Measurements from ENCODE around the gene PHETA1. TPM values are rescaled to one million over a fixed set of nuclear protein-coding genes. Genes with fewer than 3 reads are reported as not detected.
"Not testable (repeated sequence)": the region's sequence is repeated elsewhere in the genome, so short reads cannot be mapped to it uniquely, and the experiment has no call there.

The PHETA1 gene
- total RNA-seq, 2 experiments from 2014 or later: 2.8 to 3.4 TPM

DNA sequence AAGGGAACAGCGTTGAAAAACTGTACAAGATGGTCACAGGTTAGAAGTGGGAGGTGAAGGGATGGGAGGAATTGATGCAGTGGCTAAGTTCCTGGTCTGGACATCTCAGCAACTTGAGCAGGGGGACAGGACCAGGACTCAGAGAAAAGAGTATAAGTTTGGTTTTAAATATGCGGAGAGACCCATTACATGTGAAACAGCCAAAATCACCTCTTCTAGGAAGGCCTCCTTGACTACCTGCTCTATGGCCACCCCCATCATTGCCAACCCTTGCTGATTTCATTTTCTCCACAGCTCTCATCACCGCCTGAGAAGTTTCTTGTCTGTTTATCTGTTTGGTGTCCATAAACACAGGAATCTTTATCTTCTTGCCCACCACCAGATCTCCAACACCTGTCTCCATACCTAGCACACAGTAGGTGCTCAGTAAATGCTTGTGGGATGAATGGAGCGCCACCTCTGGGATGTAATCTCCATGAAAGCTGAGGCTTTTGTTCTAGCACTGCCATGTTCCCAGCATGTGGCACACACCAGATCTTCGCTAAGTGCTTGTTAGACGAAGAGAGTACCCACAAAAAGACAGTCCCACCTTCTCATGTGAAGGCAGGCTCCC lies 11.2 kb upstream of the PHETA1 start:
- no peak for ATAC-seq
- Mint-ChIP-seq H3K27ac (no peak overlapping the region), H3K9me3 (ENCODE audit: low read depth) (no peaks in the 10 kb centered on the region), H3K4me1 (no peaks in the 10 kb centered on the region), H3K36me3 (peaks cover 4% of the 10 kb centered on the region), H3K27me3 (peaks cover 11% of the 10 kb centered on the region), H3K4me3 (no peak overlapping the region)
- no peak for DNase-seq
- CTCF ChIA-PET: no interaction called here

DNA sequence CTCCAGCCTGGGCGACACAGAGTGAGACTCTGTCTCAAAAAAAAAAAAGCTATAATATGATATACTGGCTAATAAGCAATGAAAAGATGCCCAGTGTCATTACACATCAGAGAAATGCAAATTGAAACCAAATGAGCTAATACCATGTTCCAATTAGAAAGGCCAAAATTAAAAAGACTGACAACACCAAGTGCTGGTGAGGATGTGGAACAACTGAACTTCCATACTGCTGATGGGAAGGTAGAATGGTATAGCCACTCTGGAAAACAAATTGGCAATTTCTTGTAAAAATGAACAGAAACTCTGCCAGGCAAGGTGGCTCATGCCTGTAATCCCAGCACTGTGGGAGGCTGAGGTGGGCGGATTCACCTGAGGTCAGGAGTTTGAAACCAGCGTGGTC lies 8.5 kb upstream of the PHETA1 start:
- peaks cover 12% of the 10 kb centered on the region for H3K27me3 Mint-ChIP-seq
- ATAC-seq: no peak

DNA sequence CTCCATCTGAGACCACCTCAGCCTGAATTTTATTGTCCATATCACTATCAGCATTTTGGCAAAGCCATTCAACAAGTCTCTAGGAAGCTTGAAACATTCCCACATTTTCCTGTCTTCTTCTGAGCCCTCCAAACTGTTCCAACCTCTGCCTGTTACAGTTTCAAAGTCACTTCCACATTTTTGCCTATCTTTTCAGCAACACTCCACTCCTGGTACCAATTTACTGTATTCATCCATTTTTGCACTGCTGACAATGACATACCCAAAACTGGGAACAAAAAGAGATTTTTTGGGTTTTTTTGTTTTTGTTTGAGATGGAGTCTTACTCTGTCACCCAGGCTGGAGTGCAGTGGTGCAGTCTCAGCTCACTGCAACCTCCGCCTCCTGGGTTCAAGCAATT lies 4.3 kb upstream of the PHETA1 start:
- DNase-seq; H3K27me3 Mint-ChIP-seq; H3K4me3 Mint-ChIP-seq; H3K36me3 Mint-ChIP-seq; CTCF ChIA-PET; H3K27ac Mint-ChIP-seq; ATAC-seq; H3K9me3 Mint-ChIP-seq (ENCODE audit: low read depth): not testable (repeated sequence)
- H3K4me1 Mint-ChIP-seq: peaks cover 11% of the 10 kb centered on the region

More for the DNA sequence above, 8.5 kb upstream of the PHETA1 start:
- DNase-seq: no peak
- Mint-ChIP-seq H3K9me3 (ENCODE audit: low read depth) (no peaks in the 10 kb centered on the region), H3K27ac (no peak overlapping the region), H3K36me3 (peaks cover 4% of the 10 kb centered on the region), H3K4me1 (no peaks in the 10 kb centered on the region), H3K4me3 (no peak overlapping the region)
- CTCF ChIA-PET: no interaction called here

DNA sequence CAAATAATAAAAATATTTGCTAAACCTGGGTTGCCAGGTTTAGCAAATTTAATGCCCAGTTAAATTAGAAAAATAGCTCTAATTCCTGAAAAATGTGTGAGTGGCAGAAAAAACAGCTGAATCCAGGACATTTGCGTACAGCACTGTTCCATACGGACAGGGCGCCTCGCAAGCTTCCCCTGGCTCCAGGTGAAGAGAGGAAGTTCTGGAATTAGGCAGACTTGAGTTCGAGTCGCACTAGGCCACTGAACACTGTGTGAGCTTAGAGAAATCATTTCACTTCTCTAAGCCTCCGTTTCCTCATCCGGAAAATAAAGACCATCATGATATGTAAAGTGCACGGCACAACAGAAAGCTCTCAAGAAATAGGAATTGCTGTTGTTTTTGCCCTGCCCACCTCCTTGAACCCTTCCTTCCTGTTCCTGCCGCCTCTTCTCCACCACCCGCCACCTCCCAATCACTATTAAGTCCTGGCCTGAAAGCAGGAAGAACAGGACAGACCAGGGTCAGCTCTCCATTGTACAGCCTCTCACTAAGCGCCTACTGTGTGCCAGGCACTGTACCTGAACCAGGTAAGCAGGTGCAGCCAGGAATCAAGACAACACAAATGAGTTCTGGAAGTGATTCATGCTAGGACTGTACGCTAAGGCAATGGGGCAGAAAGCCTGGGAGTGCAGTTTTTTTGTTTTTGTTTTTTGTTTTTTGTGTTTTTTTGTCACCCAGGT lies 763 bp upstream of the PHETA1 start:
- Mint-ChIP-seq H3K27me3 (peaks cover 9% of the 10 kb centered on the region), H3K4me3 (peak overlapping the region; percentile 71), H3K9me3 (ENCODE audit: low read depth) (no peaks in the 10 kb centered on the region), H3K36me3 (peaks cover 1% of the 10 kb centered on the region), H3K4me1 (peaks cover 15% of the 10 kb centered on the region), H3K27ac (no peak overlapping the region)
- DNase-seq (no peak), ATAC-seq (no peak)
- CTCF ChIA-PET: interaction anchor here (0.9 to 2.9 kb wide), 3 partner anchors 26 to 82 kb away, joined by 5 to 24 read pairs (median 8); no protein-coding TSS in a partner anchor

DNA sequence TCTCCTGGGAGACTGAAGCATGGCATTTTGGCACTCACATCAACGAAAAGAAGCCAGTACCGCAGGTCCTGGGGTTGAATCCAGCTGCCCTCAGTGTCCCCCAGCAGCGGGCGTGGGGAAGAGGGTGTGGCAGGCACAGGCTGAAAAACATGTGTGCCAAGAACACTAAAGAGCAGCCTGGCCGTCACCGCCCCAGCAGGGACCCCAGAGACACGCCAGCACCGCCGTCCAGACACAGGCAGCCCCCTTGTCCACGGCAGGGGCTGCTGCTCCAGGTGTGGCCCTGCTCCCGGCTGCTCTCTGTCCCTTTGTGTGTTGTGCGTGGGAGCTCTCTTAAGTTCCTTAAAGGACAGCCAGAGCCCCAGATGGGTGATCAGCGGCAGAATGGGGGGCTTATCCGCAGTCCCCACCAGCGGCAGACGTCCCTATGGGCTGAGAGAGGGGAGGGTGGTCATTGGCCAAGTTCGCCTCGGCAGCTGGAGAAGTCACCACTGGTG lies 556 bp downstream of the PHETA1 start:
- no peak for DNase-seq

DNA sequence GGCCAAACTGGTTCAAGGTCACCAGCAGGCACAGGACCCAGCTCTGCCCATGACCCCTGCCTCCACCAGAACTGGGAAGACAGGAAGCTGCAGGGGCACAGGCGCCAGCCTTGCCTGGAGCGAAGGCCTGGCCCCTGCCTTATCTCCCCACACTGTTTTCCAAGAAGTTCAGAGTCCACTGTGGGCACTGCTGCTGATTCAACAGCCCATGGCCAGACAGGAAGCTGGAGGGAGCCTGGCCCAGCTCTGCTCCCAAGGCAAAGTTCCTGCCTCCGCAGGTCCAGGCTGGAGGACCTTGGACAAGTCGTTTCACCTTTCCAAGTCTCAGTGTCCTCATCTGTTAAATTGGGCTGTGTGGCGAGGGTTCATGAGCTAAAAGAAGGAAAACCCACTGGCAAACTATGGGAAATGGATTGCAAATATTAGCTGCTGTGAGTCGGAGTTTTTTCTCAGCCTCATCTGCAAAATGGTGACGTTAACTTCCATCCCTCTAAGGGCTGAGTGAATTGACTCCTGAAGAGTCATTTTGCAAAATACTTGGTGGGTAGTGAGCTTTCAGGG lies 1.2 kb downstream of the PHETA1 start:
- ATAC-seq: no peak
- H3K27me3 Mint-ChIP-seq: peaks cover 9% of the 10 kb centered on the region
- CTCF ChIA-PET: interaction anchor here (1.0 to 2.9 kb wide), 5 partner anchors 28 to 162 kb away, joined by 3 to 24 read pairs (median 4); no protein-coding TSS in a partner anchor
- H3K27ac Mint-ChIP-seq: no peak overlapping the region
- peaks cover 1% of the 10 kb centered on the region for H3K36me3 Mint-ChIP-seq
- DNase-seq: no peak
- peaks cover 15% of the 10 kb centered on the region for H3K4me1 Mint-ChIP-seq
- no peaks in the 10 kb centered on the region for H3K9me3 Mint-ChIP-seq (ENCODE audit: low read depth)
- H3K4me3 Mint-ChIP-seq: peak overlapping the region; percentile 36

More for the DNA sequence above, 556 bp downstream of the PHETA1 start:
- peak overlapping the region; percentile 41 for H3K4me3 Mint-ChIP-seq
- peaks cover 9% of the 10 kb centered on the region for H3K27me3 Mint-ChIP-seq
- H3K4me1 Mint-ChIP-seq: peaks cover 15% of the 10 kb centered on the region
- no peaks in the 10 kb centered on the region for H3K9me3 Mint-ChIP-seq (ENCODE audit: low read depth)
- peaks cover 1% of the 10 kb centered on the region for H3K36me3 Mint-ChIP-seq
- ATAC-seq: no peak
- CTCF ChIA-PET: interaction anchor here (1.2 to 2.9 kb wide), 3 partner anchors 28 to 160 kb away, joined by 3 to 24 read pairs (median 3); no protein-coding TSS in a partner anchor
- H3K27ac Mint-ChIP-seq: no peak overlapping the region

DNA sequence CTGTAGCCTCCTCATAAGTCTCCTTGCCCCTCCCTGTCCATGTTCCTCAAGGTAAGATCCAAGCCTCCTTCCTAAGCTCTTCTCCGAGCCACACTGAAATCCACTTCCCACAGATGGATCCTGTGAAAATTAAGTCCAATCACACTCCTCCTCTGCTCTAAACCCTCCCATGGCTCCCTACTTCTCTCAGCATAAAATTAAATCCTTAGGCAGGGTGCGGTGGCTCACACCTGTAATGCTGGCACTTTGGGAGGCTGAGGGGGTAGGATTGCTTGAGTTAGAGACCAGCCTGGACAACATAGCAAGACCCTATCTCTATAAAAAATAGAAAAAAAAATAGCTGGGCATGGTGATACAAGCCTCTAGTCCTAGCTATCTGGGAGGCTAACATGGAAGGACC lies 2.3 kb downstream of the PHETA1 start:
- Mint-ChIP-seq H3K27ac (no peak overlapping the region), H3K4me1 (peaks cover 15% of the 10 kb centered on the region), H3K36me3 (peaks cover 1% of the 10 kb centered on the region), H3K9me3 (ENCODE audit: low read depth) (no peaks in the 10 kb centered on the region), H3K27me3 (peaks cover 9% of the 10 kb centered on the region), H3K4me3 (no peak overlapping the region)
- no peak for ATAC-seq
- CTCF ChIA-PET: interaction anchor here (1.0 to 2.0 kb wide), 3 partner anchors 30 to 163 kb away, joined by 3 to 6 read pairs (median 4); no protein-coding TSS in a partner anchor
- no peak for DNase-seq

DNA sequence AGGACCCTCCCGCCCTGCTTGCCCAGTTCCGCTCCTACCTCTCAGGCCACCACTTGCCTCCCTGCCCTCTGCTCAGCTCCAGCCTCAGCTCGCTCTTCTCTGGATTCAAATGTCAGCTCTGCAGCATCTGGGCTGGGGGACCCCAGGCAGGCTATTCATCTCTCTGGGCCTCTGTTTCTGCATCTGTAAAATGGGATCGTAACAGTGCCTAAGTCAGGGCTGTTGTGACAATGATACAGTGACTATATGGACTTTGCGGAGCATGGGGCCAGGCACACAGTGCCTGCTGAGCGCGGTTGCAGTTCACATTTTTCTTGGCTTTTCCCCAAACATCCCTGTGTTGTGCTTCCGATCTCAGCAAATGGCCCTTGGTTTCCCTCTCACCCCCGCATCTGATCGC lies 2.8 kb downstream of the PHETA1 start:
- no peak overlapping the region for H3K4me3 Mint-ChIP-seq
- CTCF ChIA-PET: interaction anchor here (2.0 kb wide), 1 partner anchor 30 kb away, joined by 6 read pairs; no protein-coding TSS in a partner anchor
- H3K27ac Mint-ChIP-seq: no peak overlapping the region

DNA sequence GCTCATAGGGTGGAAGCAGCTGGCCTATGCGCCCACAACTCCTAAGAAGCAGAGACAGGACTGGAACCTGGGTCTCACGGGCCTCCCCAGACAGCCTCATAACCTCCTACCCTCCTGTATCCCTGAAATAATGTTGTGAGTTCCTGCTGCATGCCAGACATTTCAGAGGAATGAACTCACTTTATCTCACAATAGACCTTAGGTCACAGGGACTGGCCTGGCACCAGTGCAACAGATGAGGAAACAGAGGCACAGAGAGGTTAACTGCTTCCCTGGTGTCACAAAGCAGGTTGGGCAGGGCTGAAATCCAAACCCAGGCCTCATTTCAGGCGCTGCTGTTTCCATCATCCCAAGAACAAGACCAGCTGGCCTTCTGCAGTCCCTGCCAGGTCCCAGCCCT lies 5.3 kb downstream of the PHETA1 start:
- no peaks in the 10 kb centered on the region for H3K9me3 Mint-ChIP-seq (ENCODE audit: low read depth)
- no peak overlapping the region for H3K4me3 Mint-ChIP-seq
- DNase-seq (no peak), ATAC-seq (no peak)
- H3K27me3 Mint-ChIP-seq: peaks cover 25% of the 10 kb centered on the region
- H3K36me3 Mint-ChIP-seq: no peaks in the 10 kb centered on the region
- H3K27ac Mint-ChIP-seq: no peak overlapping the region
- peaks cover 24% of the 10 kb centered on the region for H3K4me1 Mint-ChIP-seq
- CTCF ChIA-PET: no interaction called here

More for the DNA sequence above, 2.8 kb downstream of the PHETA1 start:
- H3K4me1 Mint-ChIP-seq: peaks cover 15% of the 10 kb centered on the region
- H3K36me3 Mint-ChIP-seq: peaks cover 1% of the 10 kb centered on the region
- H3K9me3 Mint-ChIP-seq (ENCODE audit: low read depth): no peaks in the 10 kb centered on the region
- no peak for ATAC-seq
- H3K27me3 Mint-ChIP-seq: peaks cover 10% of the 10 kb centered on the region
- DNase-seq: no peak

DNA sequence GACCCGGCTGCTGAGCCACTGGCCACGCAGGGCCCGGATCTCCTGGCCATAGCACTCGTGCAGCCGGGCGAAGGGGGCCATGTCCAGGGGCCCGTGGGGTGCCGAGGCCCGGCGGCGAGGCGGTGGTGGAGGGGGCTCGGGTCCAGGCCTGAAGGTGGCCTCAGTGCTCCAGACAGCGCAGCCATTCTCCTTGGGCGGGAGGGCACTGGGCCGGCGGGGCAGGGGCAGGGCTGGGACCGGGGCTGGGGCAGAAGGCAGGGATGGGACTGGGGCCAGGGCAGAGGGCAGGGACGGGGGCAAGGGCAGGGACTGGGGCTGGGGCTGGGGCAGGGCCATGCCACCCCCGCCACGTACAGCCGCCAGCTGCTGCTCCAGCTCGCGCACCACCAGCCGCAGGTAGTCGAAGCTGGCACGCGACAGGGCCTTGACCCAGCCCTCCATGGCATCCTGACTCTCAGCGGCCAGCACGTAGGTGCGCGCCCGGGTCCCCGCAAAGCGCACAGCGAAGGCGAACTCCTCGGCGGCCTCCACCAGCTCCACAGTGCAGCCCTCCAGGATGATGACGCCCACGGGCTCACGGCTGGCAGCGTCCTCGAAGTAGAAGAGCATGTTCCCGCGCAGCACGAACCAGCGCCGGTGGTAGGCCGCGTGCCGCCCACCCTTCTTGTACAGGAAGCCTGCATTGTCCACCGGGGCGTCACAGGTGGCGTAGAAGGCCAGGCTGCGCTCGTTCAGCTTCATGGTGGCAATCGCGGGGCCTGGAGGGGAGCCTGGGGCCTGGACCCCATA lies 6.0 kb downstream of the PHETA1 start:
- no peaks in the 10 kb centered on the region for H3K9me3 Mint-ChIP-seq (ENCODE audit: low read depth)
- DNase-seq (no peak), ATAC-seq (no peak)
- H3K36me3 Mint-ChIP-seq: no peaks in the 10 kb centered on the region
- no peak overlapping the region for H3K4me3 Mint-ChIP-seq
- peaks cover 22% of the 10 kb centered on the region for H3K27me3 Mint-ChIP-seq
- peaks cover 18% of the 10 kb centered on the region for H3K4me1 Mint-ChIP-seq
- CTCF ChIA-PET: no interaction called here
- H3K27ac Mint-ChIP-seq: no peak overlapping the region

DNA sequence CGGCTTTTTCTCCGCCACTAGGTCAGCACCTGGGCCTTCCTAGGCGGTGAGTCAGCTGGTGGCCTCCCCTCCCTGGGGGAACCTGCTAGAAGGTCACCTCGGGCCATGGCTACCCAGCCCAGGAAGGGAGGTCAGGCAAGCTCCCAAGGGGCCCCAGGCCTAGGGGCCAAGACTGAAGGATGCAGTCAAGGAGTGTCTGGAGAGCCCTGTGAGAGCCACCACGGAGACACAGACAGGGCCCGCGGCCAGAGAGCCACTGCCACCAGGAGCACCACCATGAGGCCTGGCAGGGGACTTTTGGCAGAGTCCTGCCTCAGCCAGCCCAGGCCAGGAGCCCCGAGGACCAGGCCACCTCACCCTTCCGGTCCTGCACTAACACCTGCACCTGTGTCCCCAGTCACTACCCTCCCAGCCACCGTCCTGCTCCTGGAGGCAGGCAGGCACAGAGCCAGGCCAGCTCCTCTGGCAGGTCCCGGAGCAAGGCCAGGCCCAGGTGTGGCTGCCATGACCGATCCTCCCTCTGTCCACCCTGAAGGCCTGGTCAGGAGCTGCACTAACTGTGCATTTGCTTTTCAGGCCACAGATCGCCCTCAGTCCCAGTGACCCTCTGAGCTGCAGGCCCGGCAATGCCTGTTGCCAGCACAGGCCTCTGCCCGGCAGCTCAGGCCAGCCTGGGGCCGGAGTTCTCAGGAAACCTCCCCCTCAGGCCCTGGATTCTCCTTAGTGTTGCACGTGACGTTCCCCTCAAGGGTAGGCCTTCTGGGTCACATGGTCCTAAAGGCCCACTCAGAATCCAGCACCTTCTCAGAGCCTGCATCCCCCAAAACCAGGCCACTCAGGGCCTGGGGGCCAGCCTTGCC lies 6.9 kb downstream of the PHETA1 start:
- CTCF ChIA-PET: no interaction called here
- Mint-ChIP-seq H3K27me3 (peaks cover 16% of the 10 kb centered on the region), H3K27ac (no peak overlapping the region), H3K9me3 (ENCODE audit: low read depth) (no peaks in the 10 kb centered on the region), H3K4me1 (peaks cover 16% of the 10 kb centered on the region), H3K36me3 (no peaks in the 10 kb centered on the region), H3K4me3 (no peak overlapping the region)
- ATAC-seq (no peak), DNase-seq (no peak)

DNA sequence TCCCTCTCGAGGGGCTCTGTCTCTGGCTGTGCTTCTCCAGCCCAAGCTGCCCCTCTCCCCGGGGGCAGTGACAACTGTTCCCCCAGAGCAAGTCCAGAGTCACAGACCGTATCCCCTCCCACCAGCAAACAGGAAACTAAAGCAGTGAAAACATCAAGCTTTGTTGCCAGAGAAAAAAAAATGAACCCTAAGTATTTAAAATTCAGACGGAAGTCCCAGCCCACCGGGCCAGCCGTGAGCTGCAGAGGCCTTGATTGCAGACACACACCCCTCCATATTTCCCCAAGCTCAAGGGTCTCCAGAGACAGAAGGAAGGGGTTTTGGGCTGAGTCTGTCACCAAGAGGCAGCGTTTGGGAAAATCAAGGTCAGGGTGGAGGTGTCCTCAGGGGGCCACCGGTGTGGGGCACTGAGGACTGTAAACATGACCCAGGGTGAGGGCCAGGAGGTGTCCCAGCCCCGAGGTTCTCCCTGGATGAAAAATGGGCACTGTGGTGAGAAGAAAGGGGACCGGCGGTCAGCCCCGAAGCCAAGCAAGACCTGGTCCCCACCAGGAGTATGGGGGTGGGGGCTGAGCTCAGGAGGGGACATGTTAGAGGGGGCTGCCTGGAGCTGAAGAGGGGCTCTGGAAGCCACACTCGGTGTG lies 7.7 kb downstream of the PHETA1 start:
- H3K4me1 Mint-ChIP-seq: peaks cover 16% of the 10 kb centered on the region
- DNase-seq: no peak
- CTCF ChIA-PET: no interaction called here
- H3K27ac Mint-ChIP-seq: no peak overlapping the region
- H3K9me3 Mint-ChIP-seq (ENCODE audit: low read depth): no peaks in the 10 kb centered on the region
- ATAC-seq: no peak
- H3K4me3 Mint-ChIP-seq: no peak overlapping the region
- no peaks in the 10 kb centered on the region for H3K36me3 Mint-ChIP-seq
- H3K27me3 Mint-ChIP-seq: peaks cover 16% of the 10 kb centered on the region

All from activated CD8-positive, alpha-beta memory T cell treated with anti-CD3 and anti-CD28 coated beads, Interleukin-2, amount 10 ng/mL, durations not matched to agents 7 days and 5 days (primary cell).